ENCODE results near the gene CLEC1B. TPM values are rescaled to one million over a fixed set of nuclear protein-coding genes. Genes with fewer than 3 reads are reported as not detected.
"Not testable (repeated sequence)": the region's sequence is repeated elsewhere in the genome, so short reads cannot be mapped to it uniquely, and the experiment has no call there.

The CLEC1B gene
- total RNA-seq = not detected

- no peak for DNase-seq
Measured at GRCh38 chr12:9999016-9999415, at the start of gene CLEC1B. Gene CLEC1B (minus strand): TSS chr12:9999121. CDS start chr12:9999100, 21 bp downstream.

- DNase-seq = no peak
Measured at GRCh38 chr12:10048526-10048925, 49.6 kb upstream of the CLEC1B start.

GRCh38 chr12:10042167-10042566, 43.2 kb upstream of the CLEC1B start:
- no peak for DNase-seq

GRCh38 chr12:10033783-10034545, 35.0 kb upstream of the CLEC1B start:
- no peak for DNase-seq

GRCh38 chr12:10031771-10032175, 32.9 kb upstream of the CLEC1B start:
- no peak for DNase-seq

GRCh38 chr12:10031321-10031720, 32.4 kb upstream of the CLEC1B start:
- DNase-seq = no peak

- no peak for DNase-seq
Measured at GRCh38 chr12:10030446-10030845, 31.5 kb upstream of the CLEC1B start, which contains the start of gene CLEC9A. Gene CLEC9A (plus strand): TSS chr12:10030682. CDS start chr12:10052688, 22,006 bp downstream.

- DNase-seq = no peak
Measured at GRCh38 chr12:10027721-10028120, 28.8 kb upstream of the CLEC1B start.

- no peak for DNase-seq
Measured at GRCh38 chr12:10027311-10027710, 28.4 kb upstream of the CLEC1B start.

- DNase-seq = not testable (repeated sequence)
Measured at GRCh38 chr12:10026666-10027065, 27.7 kb upstream of the CLEC1B start.

GRCh38 chr12:10025236-10025635, 26.3 kb upstream of the CLEC1B start:
- no peak for DNase-seq

- DNase-seq = no peak
Measured at GRCh38 chr12:10021342-10021741, 22.4 kb upstream of the CLEC1B start.

- no peak for DNase-seq
Measured at GRCh38 chr12:10018386-10018785, 19.5 kb upstream of the CLEC1B start.

- no peak for DNase-seq
Measured at GRCh38 chr12:10016881-10017280, 18.0 kb upstream of the CLEC1B start.

GRCh38 chr12:10015450-10015849, 16.5 kb upstream of the CLEC1B start:
- DNase-seq = no peak

GRCh38 chr12:10012630-10013330, 13.9 kb upstream of the CLEC1B start:
- no peak for DNase-seq

- no peak for DNase-seq
Measured at GRCh38 chr12:10001171-10001776, 2.4 kb upstream of the CLEC1B start.

- no peak for DNase-seq
Measured at GRCh38 chr12:9992296-9992695, 6.6 kb downstream of the CLEC1B start.

GRCh38 chr12:9991876-9992275, 7.0 kb downstream of the CLEC1B start:
- no peak for DNase-seq

- no peak for DNase-seq
Measured at GRCh38 chr12:9980126-9980525, 18.8 kb downstream of the CLEC1B start.

GRCh38 chr12:9977916-9978315, 21.0 kb downstream of the CLEC1B start:
- DNase-seq = no peak

GRCh38 chr12:9976626-9977025, 22.3 kb downstream of the CLEC1B start:
- not testable (repeated sequence) for DNase-seq

- DNase-seq = no peak
Measured at GRCh38 chr12:9975614-9976013, 23.3 kb downstream of the CLEC1B start.

GRCh38 chr12:9974731-9975130, 24.2 kb downstream of the CLEC1B start:
- not testable (repeated sequence) for DNase-seq
